ENCODE measurements around the gene PRR3. TPM values are rescaled to one million over a fixed set of nuclear protein-coding genes. Genes with fewer than 3 reads are reported as not detected.

Gene PRR3
- total and polyA plus RNA-seq, 2 of the 13 experiments (the other 11 are each of a cell fraction or from before 2014, with no cell fraction given): 14.6 to 21.2 TPM

GRCh38 chr6:30571075-30571761 is 14.1 kb downstream of the PRR3 start, which contains the start of gene ABCF1 (continued):
- TF ChIP-seq FOXP1 (IDR thresholded peaks at IDR 0.05) (peak; percentile 89), FOXP1 (CRISPR knock-in tag; IDR thresholded peaks at IDR 0.05) (peak; percentile 93), DR1 (CRISPR knock-in tag; IDR thresholded peaks at IDR 0.05) (peak; percentile 84), ELF4 (CRISPR knock-in tag; IDR thresholded peaks at IDR 0.05; ENCODE audit: borderline replicate concordance) (peak; percentile 93), ZNF749 (CRISPR knock-in tag; IDR thresholded peaks at IDR 0.05; ENCODE audit: borderline replicate concordance) (peak; percentile 95), ZNF562 (CRISPR knock-in tag; IDR thresholded peaks at IDR 0.05; ENCODE audit: borderline replicate concordance) (peak; percentile 69; the same call in 1 of the 2 replicates), GATAD2A (CRISPR knock-in tag; IDR thresholded peaks at IDR 0.05) (peak; percentile 38; the same call in 1 of the 2 replicates), ATF1 (CRISPR knock-in tag; IDR thresholded peaks at IDR 0.05) (peak; percentile 80), ZNF431 (CRISPR knock-in tag; IDR thresholded peaks at IDR 0.05; ENCODE audit: borderline replicate concordance, low read depth) (peak; percentile 59), FOXO4 (CRISPR knock-in tag; conservative IDR thresholded peaks at IDR 0.05) (no peak), HDAC1 (CRISPR knock-in tag; IDR thresholded peaks at IDR 0.05) (peak; percentile 96), SETDB1 (CRISPR knock-in tag; IDR thresholded peaks at IDR 0.05; ENCODE audit: borderline replicate concordance) (no peak), SAP130 (CRISPR knock-in tag; IDR thresholded peaks at IDR 0.05; ENCODE audit: low read depth) (peak; percentile 100), TOE1 (CRISPR knock-in tag; IDR thresholded peaks at IDR 0.05) (peak; percentile 86; the same call in 1 of the 2 replicates), RERE (CRISPR knock-in tag; IDR thresholded peaks at IDR 0.05; ENCODE audit: low read depth) (0 out of 2 replicates have a peak, but pooled peaks have one; percentile 56), ZBED4 (CRISPR knock-in tag; IDR thresholded peaks at IDR 0.05; ENCODE audit: borderline replicate concordance) (peak; percentile 87; the same call in 1 of the 2 replicates), ETV6 (CRISPR knock-in tag; conservative IDR thresholded peaks at IDR 0.05) (peak; percentile 96)
- TF ChIP-seq, protein P1, sequence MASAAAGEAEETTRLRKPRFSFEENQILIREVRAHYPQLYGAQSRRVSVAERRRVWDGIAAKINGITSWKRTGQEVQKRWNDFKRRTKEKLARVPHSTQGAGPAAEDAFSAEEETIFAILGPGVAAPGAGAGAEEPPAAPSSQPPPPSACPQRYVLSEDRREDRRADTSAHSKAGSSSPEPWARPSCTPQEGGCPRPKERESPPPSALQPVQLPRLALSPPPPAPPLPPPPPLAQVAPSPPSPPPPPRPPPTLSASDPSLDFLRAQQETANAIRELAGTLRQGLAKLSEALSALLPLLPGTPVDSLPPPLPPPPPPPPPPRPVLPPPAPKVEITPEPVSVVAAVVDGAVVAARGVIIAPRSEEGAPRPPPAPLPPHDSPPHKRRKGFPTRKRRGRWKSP (CRISPR knock-in tag; IDR thresholded peaks at IDR 0.05): peak; percentile 93
